ENCODE results near the gene CBX8. TPM values are rescaled to one million over a fixed set of nuclear protein-coding genes. Genes with fewer than 3 reads are reported as not detected.

CBX8 gene
- total RNA-seq, 1 experiment from 2014 or later, result 36.6 TPM

- TF ChIP-seq, protein P1, sequence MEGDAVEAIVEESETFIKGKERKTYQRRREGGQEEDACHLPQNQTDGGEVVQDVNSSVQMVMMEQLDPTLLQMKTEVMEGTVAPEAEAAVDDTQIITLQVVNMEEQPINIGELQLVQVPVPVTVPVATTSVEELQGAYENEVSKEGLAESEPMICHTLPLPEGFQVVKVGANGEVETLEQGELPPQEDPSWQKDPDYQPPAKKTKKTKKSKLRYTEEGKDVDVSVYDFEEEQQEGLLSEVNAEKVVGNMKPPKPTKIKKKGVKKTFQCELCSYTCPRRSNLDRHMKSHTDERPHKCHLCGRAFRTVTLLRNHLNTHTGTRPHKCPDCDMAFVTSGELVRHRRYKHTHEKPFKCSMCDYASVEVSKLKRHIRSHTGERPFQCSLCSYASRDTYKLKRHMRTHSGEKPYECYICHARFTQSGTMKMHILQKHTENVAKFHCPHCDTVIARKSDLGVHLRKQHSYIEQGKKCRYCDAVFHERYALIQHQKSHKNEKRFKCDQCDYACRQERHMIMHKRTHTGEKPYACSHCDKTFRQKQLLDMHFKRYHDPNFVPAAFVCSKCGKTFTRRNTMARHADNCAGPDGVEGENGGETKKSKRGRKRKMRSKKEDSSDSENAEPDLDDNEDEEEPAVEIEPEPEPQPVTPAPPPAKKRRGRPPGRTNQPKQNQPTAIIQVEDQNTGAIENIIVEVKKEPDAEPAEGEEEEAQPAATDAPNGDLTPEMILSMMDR (IDR thresholded peaks at IDR 0.05; ENCODE audit: insufficient read depth in 1 of 2, low read depth in 1 of 2, low read length in 1 of 2, severe bottlenecking in 1 of 2, unreplicated experiment in 1 of 2), result no peak
- Histone ChIP-seq H3K9me3 (no peaks in the 10 kb centered on the region), H3K4me1 (no peaks in the 10 kb centered on the region), H3K36me3 (ENCODE audit: control insufficient read depth, insufficient read depth, low read length) (no peaks in the 10 kb centered on the region), H3K27me3 (replicated peaks; ENCODE audit: control insufficient read depth, insufficient read depth, low read length) (no peaks in the 10 kb centered on the region), H3K4me3 (ENCODE audit: low read depth, low read length) (no peak overlapping the region)
- no peak for DNase-seq
- BruUV-seq (replicated peaks), result no TSS peak
- no peak overlapping the region for H3K4me3 Mint-ChIP-seq (ENCODE audit: unreplicated experiment)
- intact Hi-C loops (cut with micrococcal nuclease; ENCODE audit: unreplicated experiment), result no loop called here
- H3K27me3 Mint-ChIP-seq (ENCODE audit: insufficient read depth, unreplicated experiment), result no peaks in the 10 kb centered on the region
- H3K4me1 Mint-ChIP-seq (ENCODE audit: low read depth, unreplicated experiment), result no peaks in the 10 kb centered on the region
- no peak overlapping the region for H3K27ac Mint-ChIP-seq (ENCODE audit: unreplicated experiment)
- no peaks in the 10 kb centered on the region for H3K36me3 Mint-ChIP-seq (ENCODE audit: insufficient read depth, unreplicated experiment)
- ChIA-PET POLR2A (interaction anchor here (0.6 kb wide), 2 partner anchors 34 to 35 kb away, joined by 3 to 7 read pairs; no protein-coding TSS in a partner anchor), CTCF (no interaction called here)
- no peaks in the 10 kb centered on the region for H3K9me3 Mint-ChIP-seq (ENCODE audit: unreplicated experiment)
These were observed 34.8 kb downstream of the CBX8 start for GRCh38 chr17:79761894-79762589.

DNA sequence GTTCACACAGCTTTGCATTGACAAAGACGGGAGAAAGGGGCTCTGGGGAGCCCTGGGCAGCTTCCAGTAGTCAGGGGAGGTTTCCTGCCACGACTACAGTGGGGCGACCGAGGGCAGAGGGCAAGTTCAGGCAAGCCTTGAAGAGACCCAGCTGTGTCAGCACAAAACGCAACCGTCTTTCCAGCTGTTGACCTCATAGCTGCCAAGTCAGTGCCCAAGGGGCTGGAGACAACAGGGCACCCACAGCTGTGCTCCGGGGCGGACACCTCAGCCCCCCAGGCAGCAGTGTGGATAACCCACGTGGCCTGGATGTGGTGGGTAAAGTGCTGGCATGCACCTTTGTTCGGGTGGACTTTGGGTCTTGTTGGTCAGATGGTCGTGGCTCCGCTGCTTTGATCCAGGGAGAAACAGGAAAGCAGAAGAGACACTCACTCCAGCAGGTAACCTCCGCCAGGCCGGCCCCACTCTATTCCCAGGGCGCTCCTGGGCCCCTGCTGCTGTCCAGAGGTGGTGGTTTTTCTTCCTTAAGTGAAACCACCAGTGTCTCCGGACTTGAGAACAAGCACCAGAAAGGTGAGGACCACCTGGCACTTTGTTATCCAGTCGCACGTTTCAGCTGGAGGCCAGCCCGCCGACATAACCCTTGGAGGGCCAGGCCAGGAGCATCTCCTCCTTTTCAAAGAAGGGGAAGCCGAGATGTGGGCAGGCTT lies 36.5 kb downstream of the CBX8 start:
- BruUV-seq (replicated peaks), result no TSS peak
- ChIA-PET POLR2A (interaction anchor here (0.6 kb wide), 1 partner anchor 15 kb away, joined by 4 read pairs; no protein-coding TSS in a partner anchor), CTCF (no interaction called here)
- no peaks in the 10 kb centered on the region for H3K9me3 ChIP-seq
- H3K27me3 Mint-ChIP-seq (ENCODE audit: insufficient read depth, unreplicated experiment), result no peaks in the 10 kb centered on the region
- H3K4me3 ChIP-seq (ENCODE audit: low read depth, low read length), result no peak overlapping the region
- no peak overlapping the region for H3K27ac Mint-ChIP-seq (ENCODE audit: unreplicated experiment)
- TF ChIP-seq, protein P1 (IDR thresholded peaks at IDR 0.05; ENCODE audit: insufficient read depth in 1 of 2, low read depth in 1 of 2, low read length in 1 of 2, severe bottlenecking in 1 of 2, unreplicated experiment in 1 of 2), result no peak
- no peak for DNase-seq
- intact Hi-C loops (cut with micrococcal nuclease; ENCODE audit: unreplicated experiment), result no loop called here
- H3K4me1 ChIP-seq, result no peaks in the 10 kb centered on the region
- no peaks in the 10 kb centered on the region for H3K36me3 Mint-ChIP-seq (ENCODE audit: insufficient read depth, unreplicated experiment)
- no peaks in the 10 kb centered on the region for H3K9me3 Mint-ChIP-seq (ENCODE audit: unreplicated experiment)
- H3K27me3 ChIP-seq (replicated peaks; ENCODE audit: control insufficient read depth, insufficient read depth, low read length), result no peaks in the 10 kb centered on the region
- no peaks in the 10 kb centered on the region for H3K36me3 ChIP-seq (ENCODE audit: control insufficient read depth, insufficient read depth, low read length)
- H3K4me3 Mint-ChIP-seq (ENCODE audit: unreplicated experiment), result no peak overlapping the region
- H3K4me1 Mint-ChIP-seq (ENCODE audit: low read depth, unreplicated experiment), result no peaks in the 10 kb centered on the region

- Mint-ChIP-seq H3K36me3 (ENCODE audit: insufficient read depth, unreplicated experiment) (no peaks in the 10 kb centered on the region), H3K27ac (ENCODE audit: unreplicated experiment) (no peak overlapping the region), H3K4me1 (ENCODE audit: low read depth, unreplicated experiment) (no peaks in the 10 kb centered on the region), H3K4me3 (ENCODE audit: unreplicated experiment) (no peak overlapping the region), H3K27me3 (ENCODE audit: insufficient read depth, unreplicated experiment) (no peaks in the 10 kb centered on the region), H3K9me3 (ENCODE audit: unreplicated experiment) (no peaks in the 10 kb centered on the region)
- no peak for DNase-seq
- no peak overlapping the region for H3K4me3 ChIP-seq (ENCODE audit: low read depth, low read length)
- no peaks in the 10 kb centered on the region for H3K27me3 ChIP-seq (replicated peaks; ENCODE audit: control insufficient read depth, insufficient read depth, low read length)
- no TSS peak for BruUV-seq (replicated peaks)
- no peaks in the 10 kb centered on the region for H3K36me3 ChIP-seq (ENCODE audit: control insufficient read depth, insufficient read depth, low read length)
- ChIA-PET POLR2A (no interaction called here), CTCF (no interaction called here)
- H3K9me3 ChIP-seq, result no peaks in the 10 kb centered on the region
- TF ChIP-seq, protein P1 (IDR thresholded peaks at IDR 0.05; ENCODE audit: insufficient read depth in 1 of 2, low read depth in 1 of 2, low read length in 1 of 2, severe bottlenecking in 1 of 2, unreplicated experiment in 1 of 2), result no peak
- intact Hi-C loops (cut with micrococcal nuclease; ENCODE audit: unreplicated experiment), result no loop called here
- no peaks in the 10 kb centered on the region for H3K4me1 ChIP-seq
These were observed 38.6 kb downstream of the CBX8 start for GRCh38 chr17:79758271-79758670.

Measured in Caco-2 (cell line).